GM21381 (cell line): Measurements from ENCODE around the gene NPPA.

Source experiments
- ATAC-seq: cut with Tn5 transposase; IDR thresholded peaks from one replicate; pipeline ENCODE4 v1.9.1; 2021; ENCODE audit warnings: mild to moderate bottlenecking, moderate library complexity; ENCODE audit not compliant: unreplicated experiment

NPPA gene

DNA sequence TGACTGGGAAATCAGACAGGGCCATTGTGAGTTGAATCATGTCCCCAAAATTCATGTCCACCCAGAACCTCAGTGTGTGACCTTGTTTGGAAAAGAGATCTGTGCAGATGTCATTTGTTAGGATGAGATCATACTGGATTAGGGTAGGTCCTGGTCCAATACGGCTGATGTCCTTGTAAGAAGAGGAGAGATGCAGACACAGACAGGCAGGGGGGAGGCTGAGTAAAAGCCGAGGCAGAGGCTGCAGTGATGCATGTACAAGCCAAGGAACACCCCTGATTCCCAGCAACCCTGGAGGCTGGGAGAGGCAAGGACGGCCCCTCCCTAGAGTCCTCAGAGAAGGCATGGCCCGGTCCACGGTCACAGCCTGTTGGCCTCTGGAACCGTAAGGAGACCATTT is 27.0 kb upstream of the NPPA start:
- ATAC-seq: no peak

DNA sequence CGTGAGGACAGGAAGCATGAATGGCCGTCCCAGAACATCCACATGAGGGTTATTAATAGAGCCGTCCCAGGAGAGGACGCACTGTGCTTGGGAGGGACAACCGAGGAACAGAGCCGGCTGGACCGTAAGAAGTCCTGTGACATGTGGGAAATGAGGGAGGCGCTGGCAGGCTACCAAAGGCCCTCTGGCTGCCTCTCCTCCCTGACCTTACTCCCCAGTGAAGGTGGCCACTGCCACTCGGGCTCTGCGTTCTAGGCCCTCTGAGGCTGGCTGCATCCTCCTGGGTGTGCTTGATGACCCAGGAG is 26.6 kb upstream of the NPPA start:
- no peak for ATAC-seq

DNA sequence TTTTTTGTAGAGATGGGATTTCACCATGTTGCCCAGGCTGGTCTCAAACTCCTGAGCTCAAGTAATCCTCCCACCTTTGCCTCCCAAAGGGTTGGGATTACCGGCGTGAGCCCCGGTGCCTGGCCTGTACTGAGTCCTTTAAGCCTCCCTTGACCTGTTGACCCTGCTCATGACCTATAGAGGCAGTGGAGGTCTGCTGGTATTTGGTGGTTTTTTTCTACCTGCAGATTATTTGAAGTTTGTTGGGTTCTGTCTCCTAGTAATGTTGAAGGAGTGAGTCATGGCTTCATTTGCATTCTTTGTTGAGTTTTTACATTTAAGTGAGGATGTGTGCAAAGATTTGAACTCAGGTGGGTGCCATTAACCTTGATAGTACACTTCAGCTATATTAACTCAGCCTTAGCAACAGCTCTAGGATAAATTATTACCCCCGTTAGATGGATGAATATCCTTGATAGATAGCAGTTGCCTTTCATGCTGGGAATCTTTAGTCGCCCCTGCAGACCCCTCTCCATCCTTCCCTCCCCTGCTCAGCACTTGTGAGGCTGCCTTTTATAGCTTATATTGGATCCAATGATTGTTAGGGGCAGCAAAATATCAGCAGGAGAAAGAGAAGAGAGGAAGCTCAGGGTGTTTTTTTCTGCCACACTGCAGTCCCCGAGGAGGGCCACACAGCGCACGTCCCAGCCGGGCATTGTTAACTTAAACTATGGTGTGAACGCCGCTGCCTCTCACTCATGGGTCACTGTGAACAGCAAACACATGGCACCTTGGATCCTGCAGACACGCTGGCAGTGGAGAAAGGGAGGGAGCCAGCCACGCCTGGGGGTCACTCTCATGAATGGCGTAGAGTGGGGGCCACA is 26.0 kb upstream of the NPPA start:
- ATAC-seq: no peak

DNA sequence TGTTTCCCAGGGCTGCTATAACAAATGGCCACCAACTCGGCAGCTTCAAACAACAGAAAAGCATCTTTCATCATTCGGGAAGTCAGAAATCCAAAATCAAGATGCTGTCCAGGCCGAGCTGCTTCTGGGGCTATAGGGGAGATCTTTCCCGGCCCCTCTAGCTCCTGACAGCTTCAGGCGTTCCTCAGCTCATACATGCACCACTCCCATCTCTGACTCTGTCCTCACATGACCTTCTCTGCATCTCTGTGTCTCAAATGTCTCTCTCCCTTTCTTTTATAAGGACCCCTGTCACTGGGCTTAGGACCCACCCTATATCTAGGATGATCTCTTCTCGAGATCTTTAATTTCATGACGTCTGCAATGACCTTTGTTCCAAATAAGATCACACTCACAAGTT is 25.0 kb upstream of the NPPA start:
- no peak for ATAC-seq

DNA sequence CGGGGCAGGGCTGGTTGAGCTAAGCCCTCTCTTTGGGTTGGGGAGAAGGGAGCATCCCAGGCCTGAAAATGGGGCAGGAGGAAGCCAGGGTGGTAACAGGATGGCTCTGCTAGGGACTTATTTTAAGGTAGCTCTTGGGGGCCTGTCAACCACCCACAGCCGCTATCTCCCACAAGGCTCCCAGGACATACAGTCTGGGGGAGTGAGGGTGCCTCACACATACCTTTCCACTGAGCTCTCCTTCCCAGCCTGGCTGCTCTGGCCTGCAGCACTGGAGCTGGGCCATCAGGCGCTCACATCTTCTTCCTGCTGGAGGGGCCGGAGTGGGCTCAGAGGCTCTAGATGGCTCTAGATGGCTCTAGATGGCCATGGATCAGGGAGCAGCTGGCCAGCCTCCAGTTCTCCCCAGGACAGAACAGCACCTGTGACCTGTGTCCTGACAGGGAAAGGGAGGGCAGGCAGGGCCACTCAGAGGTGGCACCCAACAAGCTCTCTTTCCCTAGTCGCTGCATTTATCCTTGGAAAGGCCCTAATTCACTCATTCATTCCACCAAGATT is 22.1 kb upstream of the NPPA start:
- ATAC-seq: no peak

DNA sequence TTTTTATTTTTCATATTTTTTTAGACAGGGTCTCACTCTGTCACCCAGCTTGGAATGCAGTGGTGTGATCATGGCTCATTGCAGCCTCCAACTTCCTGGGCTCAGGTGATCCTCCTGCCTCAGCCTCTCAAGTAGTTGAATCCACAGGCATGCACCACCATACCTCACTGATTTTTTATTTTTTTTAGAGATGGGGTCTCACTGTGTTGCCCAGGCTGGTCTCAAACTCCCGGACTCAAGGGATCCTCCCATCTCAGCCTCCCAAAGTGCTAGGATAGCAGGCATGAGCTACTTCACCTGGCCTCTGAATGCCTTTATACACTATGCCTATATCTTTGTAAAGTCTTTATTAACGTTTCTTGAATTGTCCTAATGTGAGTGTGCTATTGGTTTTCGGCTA is 21.5 kb upstream of the NPPA start:
- no peak for ATAC-seq

DNA sequence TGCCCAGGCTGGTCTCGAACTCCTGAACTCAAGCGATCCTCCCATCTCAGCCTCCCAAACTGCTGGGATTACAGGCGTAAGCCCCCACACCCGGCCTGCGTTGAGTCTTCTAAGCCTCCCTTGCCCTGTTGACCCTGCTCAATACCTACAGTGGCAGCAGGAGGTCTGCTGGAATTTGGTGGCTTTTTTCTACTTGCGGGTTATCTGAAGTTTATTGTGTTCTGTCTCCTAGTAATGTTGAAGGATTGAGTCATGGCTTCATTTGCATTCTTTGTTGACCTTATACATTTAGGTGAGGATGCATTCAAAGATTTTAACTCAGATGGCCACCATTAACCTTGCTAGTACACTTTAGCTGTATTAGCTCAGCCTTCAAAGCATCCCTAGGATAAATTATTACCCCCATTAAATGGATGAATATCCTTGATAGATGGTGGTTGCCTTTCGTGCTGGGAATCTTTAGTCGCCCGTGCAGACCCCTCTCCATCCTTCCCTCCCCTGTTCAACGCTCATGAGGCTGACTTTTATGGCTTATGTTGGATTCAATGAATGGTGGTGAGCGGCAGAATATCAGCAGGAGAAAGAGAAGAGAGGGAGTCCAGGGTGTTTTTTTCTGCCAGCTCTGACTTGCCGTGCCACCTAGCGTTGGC is 20.9 kb upstream of the NPPA start:
- ATAC-seq: no peak

DNA sequence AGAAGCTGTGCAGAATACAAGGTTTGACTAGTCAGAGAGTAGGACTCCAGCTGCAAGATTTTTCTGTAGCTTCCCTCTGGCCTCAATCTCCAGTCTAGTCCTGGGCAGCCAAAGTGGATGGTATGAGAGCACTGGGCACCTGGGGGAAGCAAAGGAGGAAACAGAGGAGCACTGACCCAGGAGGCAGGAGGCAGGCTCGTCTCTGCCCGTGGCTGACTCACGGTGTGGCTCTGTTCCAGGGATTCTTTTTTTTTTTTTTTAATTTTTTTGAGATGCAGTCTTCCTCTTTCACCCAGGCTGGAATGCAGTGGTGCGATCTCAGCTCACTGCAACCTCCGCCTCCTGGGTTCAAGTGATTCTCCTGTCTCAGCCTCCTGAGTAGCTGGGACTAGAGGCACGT is 15.3 kb upstream of the NPPA start:
- no peak for ATAC-seq

DNA sequence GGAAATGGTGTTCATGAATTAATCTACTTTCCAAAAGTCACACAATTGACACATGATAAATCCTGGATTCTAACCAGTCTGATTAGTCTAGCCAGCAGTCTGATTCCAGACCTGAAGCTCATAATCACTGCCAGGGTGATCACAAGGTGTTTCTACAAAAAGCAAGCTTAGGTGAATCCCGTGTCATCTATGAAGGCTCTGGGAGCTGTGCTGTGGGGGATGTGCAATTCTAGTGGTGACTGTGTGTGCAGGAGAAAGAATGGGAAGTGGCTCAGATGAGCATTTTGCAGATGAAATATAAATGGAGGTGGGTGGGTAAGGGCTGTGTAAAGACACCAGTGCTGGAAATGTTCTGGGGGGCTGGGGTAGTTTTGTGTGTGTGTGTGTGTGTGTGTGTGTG is 13.0 kb upstream of the NPPA start:
- ATAC-seq: no peak

DNA sequence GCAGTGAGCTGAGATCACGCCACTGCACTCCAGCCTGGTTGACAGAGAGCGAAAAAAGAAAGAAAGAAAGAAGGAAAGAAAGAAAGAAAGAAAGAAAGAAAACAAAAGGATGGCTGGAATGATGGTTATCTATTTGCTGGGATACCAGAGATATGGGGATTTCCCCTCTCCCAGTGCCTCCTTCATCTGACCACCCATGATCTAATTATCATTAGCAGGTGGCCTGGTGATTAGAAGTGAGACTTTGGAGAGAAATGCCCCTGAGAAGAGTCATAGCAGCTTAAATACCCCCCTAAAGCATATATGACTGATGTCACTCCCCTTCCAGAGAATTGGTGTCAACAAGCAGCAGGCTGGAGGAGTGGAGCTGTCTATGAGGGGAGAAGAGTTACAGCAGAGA is 12.5 kb upstream of the NPPA start:
- ATAC-seq: no peak

DNA sequence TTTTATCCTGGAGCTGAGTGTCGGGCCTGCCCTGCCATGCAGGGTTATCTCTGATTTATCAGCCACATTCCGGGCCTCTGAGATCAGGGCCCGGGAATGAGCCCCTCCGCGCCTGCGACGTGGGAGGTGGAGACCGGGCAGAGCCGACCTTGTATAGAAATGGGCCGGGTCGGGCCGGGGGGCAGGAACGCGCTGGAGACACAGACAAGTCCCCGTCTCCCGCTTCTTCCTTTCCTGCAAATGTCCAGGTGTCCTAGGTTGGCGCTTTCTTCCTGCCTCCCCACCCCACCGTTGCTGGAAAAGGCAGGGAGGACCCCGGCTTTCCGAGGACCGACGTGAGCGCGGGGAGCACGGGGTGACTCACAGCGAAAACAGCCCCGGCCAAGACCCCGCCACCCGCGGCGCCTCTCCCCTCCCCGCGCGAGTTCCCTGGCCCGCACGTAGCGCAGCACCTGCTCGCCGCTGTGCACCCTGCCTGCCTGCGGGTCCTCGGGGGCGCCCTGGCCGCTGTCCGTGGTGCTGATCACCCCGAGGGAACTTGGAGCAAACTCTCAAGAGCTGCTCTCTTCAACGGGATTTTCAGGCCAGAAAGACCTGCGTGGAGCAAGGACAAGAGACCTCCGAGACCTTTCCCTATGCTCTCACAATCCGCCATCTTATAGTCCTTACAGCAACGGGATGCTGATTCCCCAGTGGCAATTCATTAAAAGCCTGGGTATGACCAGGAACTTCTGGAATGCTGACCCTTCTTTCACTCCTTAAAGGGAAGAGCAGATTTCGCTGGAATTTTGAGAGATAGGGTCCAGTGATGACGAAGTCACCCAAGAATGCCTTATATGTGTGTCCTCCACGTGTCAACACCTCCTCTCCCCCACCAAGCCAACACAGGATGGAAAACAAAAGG is 11.6 kb upstream of the NPPA start:
- no peak for ATAC-seq

DNA sequence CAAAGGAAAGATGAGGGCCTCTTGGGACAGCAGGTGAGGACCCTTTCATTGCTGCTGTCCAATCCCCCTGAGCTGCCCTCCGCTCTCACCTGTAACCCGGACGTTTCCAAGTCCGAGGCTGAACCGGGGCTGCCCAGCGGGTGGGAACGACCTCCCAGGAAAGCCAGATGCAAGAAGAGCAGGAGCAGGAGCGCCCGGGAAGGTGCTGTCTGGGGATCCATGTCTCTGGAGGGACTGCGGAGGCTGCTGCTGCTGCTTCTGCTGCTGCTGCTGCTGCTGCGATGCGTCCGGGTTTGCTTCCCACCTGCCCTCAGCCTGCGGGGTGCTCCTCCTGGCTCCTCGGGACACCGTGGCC is 11.0 kb upstream of the NPPA start, which contains the start of gene NPPB:
TSS of gene NPPB (minus strand) at position 333 of the 355 bp plus-strand sequence. CDS start at position 221, 112 bp downstream.
- ATAC-seq: no peak

DNA sequence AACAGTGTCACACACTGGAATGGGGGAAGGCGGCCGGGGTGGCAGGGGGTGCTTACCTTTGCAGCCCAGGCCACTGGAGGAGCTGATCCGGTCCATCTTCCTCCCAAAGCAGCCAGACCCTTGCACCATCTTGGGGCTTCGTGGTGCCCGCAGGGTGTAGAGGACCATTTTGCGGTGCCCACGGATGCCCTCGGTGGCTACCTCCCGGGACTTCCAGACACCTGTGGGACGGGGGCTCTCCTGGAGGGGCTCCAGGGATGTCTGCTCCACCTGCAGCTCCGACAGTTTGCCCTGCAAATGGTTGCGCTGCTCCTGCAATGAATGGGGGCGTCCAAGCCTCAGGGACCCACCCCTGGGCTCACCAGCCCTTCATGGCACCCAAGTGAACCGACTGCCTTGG is 10.6 kb upstream of the NPPA start:
- ATAC-seq: no peak

DNA sequence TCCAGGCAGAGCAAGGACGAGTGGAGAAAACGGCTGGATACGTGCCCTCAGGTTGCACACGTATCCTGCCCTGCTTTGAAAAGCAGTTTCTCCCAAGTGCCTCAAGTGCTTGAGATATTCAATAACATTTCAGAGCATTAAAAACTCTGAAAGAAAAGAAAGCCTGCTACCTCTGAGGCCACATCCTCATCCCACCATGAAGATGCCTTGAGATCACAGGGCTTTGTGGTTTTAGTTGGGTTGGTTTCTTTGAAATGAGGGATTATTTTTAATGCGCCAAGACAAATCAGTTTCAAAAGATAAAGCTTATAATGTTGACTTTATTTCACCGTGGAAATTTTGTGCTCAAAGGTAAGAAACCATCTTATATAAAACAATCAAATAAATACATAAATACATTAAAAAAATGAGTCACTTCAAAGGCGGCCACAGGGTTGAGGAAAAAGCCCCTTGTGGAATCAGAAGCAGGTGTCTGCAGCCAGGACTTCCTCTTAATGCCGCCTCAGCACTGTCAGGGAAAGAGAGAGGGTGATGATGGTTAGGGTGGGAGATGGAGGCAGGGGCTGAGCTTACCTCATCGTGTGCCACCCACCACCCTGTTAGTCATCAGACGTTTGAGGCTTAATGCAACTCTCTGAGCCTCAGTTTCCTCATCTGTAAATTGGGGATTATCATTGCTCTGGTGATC is 9.7 kb upstream of the NPPA start:
- no peak for ATAC-seq

DNA sequence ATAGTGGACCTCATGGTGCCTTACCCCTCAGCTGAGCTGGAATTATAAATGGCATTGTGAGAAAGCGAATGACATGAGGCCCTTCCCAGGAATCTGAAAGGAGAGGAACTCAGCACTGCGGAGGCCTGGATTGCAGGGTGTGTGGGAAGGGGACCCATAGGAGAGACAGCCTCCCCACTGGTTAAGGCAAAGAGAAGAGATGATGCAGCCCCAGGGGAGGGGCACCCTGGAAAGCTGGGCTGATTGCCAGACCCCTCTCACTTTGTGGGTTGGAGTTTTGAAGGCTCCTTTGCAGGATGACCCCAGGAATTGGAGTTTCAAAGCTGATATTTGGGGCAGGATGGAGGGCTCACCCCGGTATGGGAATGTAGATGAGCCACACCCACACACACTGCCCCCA is 9.1 kb upstream of the NPPA start:
- no peak for ATAC-seq

DNA sequence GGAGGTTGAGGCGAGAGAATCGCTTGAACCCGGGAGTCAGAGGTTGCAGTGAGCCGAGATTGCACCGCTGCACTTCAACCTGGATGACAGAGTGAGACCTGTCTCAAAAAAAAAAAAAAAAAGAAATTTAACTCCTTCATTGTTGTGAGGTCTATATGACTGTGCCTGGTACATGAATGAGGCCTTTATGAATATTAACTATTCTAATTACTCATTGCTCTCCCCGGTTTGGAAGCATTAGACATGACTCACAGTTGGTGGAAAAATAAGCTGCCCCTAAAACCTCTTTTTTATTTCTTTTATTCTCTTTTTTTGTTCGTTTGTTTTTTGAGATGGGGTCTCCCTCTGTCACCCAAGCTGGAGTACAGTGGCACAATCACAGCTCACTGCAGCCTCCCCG is 7.8 kb upstream of the NPPA start:
- no peak for ATAC-seq

DNA sequence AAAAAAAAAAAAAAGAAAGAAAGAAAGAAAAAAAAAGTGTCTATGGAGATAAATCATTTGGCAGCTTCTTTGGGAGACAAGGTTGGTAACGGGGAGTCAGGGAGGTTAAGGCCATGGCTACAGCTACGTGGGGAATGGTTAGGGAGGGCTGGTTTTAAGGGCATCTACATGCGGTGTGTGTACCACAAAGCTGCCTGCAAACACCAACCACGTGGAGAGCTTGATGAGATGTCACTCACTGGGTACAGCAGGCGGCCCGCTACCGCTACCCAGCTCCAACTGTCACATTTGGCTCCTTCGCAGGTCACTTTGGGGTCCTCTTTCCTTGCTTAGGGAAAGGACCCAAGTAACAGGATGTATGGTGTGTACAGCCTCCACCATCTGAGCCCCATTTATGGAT is 6.9 kb upstream of the NPPA start:
- no peak for ATAC-seq

DNA sequence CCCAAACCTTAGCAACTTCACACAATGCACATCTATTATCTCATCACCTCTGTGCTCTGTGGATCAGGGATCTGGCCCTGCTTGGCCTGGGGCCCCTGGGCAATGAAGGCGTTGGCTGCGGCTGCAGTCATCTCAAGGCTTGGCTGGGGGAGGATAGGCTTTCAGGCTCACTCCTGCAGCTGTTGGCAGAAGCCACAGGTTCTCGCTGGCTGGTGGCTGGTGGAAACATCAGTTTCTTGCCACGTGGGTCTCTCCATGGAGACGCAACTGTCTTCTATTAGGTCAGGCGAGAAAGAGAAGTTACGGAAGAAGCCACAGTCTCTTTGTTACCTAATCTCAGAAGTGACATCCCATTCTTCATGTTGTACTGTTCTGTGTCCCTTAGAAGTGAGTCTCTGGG is 3.6 kb upstream of the NPPA start:
- ATAC-seq: no peak

DNA sequence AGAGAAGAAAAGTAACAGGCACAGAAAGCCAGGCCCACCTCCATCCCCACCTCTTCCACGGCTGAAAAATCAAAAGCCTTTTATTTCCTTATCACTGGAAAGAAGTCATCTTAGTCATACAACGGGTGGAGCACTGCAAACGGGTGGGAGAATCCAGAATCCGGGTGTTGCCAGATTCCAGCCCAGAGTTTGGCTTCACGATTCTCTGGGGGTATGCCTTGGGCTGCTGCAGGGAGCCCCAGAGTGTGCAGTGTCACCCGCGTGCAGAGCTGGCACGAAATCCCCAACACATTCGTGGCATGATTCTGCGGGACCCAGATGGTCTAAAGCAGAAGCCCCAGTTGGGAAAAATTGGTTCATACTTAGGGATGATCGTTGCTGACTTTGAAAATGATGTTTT is 2.6 kb upstream of the NPPA start:
- no peak for ATAC-seq

DNA sequence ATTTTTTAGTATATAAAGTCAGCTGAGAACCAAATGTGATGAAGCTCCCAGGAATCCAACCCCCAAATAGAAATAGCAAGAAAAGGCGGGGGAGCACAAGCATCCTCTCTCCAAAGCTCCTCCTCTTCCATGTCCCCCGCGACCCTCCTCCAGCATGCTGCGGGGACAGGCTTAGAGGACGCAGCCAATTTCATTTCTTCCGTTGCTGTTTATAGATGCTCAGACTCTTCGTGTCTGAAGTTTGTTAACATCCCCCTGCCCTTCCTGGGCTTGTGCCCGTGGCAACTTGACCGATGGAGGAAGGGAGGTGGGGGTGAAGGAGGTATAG is 754 bp upstream of the NPPA start:
- ATAC-seq: no peak
